Retinal pigment epithelial cell (primary cell): ENCODE data around the gene TACR2.

Experiments used
- DNase-seq: peaks from one replicate; pipeline ENCODE4 v3.0.0-alpha.2; 2010; ENCODE audit warnings: low read depth
- H3K4me3 ChIP-seq: 2 replicates; pipeline ENCODE4 v1.5.1; 2011; ENCODE audit warnings: mild to moderate bottlenecking, low read length, control low read depth, moderate library complexity
- CTCF ChIP-seq: conservative IDR thresholded peaks from 2 replicates; pipeline ENCODE4 v1.5.1; 2011; ENCODE audit warnings: low read depth, low read length, control low read depth, inconsistent platforms

TACR2 gene

DNA sequence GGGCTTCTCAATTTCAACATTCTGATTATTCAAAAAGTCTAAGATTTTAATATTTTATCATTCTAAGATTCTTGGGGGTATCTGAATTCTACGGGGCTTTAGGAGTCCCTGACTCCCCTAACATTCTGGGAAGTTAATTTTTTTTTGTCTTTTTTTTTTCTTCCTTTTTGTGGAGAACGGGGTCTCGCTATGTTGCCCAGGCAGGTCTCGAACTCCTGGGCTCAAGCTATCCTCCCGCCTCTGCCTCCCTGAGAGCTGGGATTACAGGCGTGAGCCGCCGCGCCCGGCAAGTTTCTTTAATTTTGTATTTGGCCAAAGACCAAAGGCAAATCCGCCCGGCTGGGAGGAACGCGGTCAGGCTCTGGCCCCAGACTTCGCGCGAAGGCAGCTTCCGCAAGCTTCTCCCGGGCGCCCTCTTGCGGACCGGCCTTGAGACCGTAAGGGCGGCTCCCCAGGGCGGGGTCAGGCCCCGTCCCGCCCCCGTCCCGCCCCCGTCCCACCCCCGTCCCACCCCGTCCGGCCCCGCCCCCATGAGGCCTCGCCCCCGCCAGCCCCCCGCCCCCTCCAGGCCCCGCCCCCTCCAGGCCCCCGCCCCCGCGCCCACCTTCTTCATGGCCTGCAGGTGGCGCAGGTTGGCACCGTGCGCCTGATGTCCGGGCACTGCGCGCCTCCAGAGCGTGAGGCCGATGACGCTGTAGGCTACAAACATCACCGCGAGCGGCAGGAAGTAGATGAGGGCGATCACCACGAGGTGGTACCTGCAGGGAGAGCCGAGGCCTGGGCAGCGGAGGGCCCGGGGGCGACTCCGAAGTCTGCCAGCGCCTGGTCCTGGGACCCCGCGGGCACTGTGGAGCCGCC lies 8.2 kb downstream of the TACR2 start:
- H3K4me3 ChIP-seq: peak overlapping the region; percentile 32
- peak; percentile 76 for DNase-seq

DNA sequence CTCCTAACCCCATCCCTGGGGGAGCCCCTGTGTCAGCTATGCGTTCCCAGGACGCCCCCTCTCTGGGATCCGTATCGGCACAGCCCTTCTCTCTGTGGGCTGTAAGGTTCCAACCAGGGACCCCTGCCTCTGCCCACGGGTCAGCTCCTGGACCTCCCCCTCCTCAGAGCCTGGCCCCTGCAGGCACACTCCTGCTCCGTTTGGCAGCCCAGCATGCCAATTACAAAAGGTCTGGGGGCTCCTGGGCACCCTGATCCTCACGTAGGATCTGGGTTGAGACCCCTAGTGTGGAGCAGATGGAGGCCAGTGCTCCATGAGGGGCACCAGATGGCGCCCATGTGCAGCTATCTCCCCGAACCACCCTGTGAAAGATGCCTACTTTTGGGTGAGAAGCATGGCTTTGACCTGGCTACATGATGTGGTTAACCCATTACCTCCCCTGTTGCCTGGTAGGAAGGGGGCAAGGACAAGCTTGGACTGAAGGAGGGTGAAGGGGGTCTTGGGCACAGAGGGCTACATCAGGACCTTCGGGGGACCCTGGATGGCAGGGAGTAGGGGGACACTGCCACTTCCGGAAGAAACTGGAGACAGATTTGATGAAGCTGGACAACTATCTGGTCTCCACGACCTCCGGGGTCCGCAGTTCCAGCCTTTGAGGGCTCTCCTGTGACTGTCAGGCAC lies 9.0 kb downstream of the TACR2 start:
- H3K4me3 ChIP-seq: no peak overlapping the region
- DNase-seq: no peak
- peak; percentile 34 for TF ChIP-seq CTCF

More for the DNA sequence above, 8.2 kb downstream of the TACR2 start:
- peak; percentile 55 for TF ChIP-seq CTCF

GRCh38 chr10:69406816-69407580 lies 9.7 kb downstream of the TACR2 start:
- DNase-seq: no peak
- H3K4me3 ChIP-seq: no peak overlapping the region
- no peak for TF ChIP-seq CTCF

- DNase-seq: no peak
- no peak overlapping the region for H3K4me3 ChIP-seq
- no peak for TF ChIP-seq CTCF
Measured at GRCh38 chr10:69406302-69406811, 10.4 kb downstream of the TACR2 start.

- no peak overlapping the region for H3K4me3 ChIP-seq
- no peak for DNase-seq
- TF ChIP-seq CTCF: no peak
Measured at GRCh38 chr10:69405221-69405620, 11.5 kb downstream of the TACR2 start.

DNA sequence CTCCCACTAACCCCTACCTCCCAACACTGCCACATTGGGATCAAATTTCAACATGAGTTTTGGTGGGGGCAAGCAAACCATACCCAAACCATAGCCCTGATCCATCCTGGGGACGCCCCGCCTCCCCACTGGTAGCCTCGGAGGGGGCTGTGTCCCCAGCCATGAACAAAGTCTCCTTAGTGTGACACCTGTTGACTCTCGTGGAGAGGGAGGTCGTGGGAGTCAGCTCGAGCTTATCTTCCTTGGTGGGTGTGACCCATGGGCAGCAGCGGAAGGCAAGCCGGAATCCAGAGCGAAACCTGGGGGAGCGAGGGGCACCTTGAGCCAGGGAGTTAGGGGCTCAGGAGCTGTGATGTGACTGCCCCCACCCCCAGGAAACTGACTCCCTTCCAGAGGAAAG lies 11.9 kb downstream of the TACR2 start:
- TF ChIP-seq CTCF: no peak
- H3K4me3 ChIP-seq: no peak overlapping the region
- no peak for DNase-seq
